CD4-positive, alpha-beta T cell treated with Interleukin-1 beta for 1 hour (primary cell): ENCODE results near the gene SERPINA5.
"Not testable (repeated sequence)": the region's sequence is repeated elsewhere in the genome, so short reads cannot be mapped to it uniquely, and the experiment has no call there.

Source experiments
- DNase-seq, 2 donors: peaks; one replicate each; pipeline ENCODE4 v3.0.0-alpha.2; 2020 to 2022

The SERPINA5 gene

DNA sequence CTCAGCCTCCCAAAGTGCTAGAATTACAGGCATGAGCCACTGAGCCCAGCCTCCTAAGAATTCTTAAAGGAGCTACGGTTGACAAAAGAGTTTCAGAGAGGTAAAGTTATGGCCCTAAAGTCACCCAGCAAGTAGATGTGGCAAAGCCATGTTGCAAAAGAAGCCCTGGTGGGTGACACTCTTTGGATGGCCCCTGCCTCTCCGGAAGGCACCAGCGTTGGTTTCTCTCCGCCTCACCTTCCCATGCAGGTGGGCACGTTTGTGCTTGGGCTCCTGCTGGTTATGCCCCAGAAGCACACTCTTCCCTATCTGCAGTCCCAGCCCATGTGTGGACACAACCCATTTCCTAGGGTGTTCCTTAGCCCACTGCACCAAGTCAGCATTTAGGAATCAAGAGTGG is 21.5 kb downstream of the SERPINA5 start:
- DNase-seq = no peak

DNA sequence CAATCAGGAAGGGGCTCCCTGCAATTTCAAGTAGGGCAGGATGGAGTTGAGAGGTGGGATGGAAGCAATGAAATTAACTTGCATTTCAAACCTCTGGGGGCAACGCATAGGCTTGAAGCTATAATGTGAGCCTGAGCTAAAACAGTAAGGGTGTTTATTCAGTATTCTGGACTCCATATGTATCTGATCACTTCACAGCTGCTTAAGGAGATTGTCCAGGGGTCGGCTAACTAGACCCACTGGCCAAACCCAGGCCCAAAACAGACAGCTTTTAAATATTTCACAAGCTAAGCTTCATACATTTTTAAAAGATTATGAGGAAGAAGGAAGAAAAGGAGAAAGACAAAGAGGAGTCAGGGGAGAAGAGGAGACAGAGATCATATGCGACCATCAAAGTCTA is 24.1 kb downstream of the SERPINA5 start:
- DNase-seq = no peak

DNA sequence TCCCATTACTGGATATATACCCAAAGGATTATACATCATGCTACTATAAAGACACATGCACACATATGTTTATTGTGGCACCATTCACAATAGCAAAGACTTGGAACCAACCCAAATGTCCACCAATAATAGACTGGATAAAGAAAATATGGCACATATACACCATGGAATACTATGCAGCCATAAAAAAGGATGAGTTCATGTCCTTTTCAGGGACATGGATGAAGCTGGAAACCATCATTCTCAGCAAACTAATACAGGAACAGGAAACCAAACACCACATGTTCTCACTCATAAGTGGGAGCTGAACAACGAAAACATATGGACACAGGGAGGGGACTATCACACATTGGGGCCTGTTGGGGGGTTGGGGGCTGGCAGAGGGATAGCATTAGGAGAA is 27.7 kb downstream of the SERPINA5 start:
- DNase-seq = not testable (repeated sequence)

DNA sequence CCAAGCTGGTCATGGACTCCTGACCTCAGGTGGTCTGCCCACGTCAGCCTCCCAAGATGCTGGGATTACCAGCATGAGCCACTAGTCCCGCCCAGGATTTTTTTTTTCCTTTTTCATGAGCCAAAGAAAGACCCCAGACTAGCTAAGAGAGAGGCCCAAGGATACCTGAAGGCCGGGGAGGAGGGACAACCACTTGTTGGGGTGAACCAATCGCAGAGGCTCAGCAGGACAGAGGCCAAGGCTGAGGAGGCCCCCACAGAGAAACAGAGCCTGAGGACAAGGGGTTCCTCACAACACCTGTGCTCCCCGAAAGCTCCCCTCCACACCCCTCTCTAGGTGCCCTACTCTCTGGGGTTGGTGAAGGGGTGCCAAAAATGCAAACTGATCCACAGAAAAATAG is 30.0 kb downstream of the SERPINA5 start:
- no peak for DNase-seq

DNA sequence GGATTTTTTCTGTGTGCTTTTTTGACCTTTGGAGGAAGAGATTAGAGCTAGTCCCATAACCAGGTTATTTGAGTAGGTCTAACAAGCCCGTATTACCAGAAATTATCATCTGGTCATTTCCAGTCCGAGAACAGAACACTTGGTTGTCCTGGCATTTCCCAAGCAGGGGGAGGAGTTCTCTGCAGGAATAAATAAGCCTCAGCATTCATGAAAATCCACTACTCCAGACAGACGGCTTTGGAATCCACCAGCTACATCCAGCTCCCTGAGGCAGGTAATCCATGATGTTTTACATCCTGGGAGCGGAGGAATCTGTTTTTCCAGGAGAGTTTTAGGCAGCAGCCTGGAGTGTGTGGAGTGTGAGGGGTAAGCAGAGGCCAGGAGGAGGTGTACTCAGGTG is 30.9 kb downstream of the SERPINA5 start, which contains the start of gene SERPINA3:
SERPINA3 (plus strand) TSS at position 218 of the 400 bp plus-strand sequence. CDS start 2,051 bp downstream, outside the sequence.
- DNase-seq = no peak

DNA sequence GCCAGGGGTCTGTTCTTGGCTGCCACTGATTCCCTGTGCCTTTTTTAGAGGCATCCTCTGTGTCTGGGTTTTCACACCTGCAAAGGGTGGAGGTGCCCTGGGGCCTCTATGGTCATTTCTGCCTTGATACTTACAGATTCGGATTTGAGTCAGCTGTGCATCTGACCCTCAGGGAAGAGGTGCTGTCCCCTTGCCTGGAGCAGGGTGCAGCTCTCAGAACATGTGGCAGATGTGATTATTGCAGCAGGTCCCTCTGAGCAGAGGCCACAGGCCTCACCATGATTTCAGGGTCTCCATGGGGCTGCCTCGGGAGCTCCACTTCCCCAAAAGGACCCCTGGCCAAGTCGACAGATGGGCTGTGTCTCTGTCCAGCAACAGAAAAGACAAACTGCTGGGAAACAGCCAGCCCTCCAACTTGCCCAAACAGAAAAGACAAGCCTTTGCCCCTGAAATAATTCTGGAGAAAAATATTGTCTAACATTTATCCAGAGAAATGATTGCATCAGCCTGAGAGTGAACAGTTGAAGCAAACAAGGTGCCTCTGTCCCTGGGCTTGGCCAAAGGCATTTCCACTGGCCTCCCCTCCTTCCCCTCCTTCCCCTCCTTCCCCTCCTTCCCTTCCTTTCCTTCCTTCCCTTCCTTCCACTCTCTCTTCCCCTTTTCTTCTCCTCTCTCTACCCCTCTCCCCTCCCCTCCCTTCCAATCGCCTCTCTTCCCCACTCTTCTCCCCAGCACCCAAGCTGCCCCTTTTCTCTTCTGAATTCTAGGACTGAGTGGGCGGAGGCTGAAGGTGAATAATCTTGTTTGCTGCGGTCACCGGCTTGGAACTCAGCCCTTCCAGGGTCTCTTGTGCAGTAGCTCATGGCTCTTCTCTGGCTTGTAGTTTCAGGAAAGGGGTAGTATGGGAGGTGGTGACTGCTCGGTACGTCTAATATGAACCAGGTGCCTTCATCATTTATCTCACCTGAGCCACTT is 31.6 kb downstream of the SERPINA5 start:
- no peak for DNase-seq

DNA sequence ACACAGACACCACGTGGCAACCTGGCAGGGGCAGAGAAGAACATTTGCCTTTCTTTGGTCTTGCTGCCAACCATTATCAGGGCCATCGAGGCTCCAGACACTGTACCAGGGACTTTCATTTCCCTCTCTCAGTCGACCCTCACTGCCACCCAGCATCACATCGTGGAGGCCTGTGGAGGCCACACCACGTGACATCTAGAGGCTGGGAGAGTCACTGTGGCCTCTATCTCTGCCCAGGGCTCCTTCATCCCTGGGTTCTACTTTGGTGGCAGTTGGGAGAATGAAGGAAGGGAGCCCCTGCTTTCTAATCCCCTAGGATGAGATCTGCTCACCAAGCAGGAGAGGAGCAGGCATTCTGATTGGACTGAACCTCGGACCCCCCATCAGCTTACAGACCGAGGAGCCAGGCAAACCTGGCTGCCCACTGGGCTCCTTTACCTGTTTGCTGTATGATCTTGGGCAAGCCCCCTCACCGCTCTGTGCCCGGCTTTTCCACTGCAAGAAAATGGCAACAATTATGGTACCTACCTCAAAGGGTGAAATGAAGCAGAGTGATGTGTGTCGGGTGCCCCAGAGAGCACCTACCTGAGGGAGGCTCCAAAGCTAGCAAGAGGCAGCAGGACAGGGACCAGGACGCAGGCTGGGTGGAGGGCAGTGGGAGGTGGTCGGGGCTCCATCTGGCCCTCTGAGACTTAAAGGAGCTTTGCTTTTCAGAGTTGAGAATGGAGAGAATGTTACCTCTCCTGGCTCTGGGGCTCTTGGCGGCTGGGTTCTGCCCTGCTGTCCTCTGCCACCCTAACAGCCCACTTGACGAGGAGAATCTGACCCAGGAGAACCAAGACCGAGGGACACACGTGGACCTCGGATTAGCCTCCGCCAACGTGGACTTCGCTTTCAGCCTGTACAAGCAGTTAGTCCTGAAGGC is 32.8 kb downstream of the SERPINA5 start:
- DNase-seq = no peak

DNA sequence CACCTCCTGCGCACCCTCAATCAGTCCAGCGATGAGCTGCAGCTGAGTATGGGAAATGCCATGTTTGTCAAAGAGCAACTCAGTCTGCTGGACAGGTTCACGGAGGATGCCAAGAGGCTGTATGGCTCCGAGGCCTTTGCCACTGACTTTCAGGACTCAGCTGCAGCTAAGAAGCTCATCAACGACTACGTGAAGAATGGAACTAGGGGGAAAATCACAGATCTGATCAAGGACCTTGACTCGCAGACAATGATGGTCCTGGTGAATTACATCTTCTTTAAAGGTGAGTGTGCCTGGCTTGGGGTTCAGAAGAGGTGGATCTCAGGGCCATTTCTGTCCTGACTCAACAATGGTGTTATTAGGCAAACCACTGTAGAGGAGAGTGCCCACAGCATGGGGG is 33.6 kb downstream of the SERPINA5 start:
- no peak for DNase-seq

DNA sequence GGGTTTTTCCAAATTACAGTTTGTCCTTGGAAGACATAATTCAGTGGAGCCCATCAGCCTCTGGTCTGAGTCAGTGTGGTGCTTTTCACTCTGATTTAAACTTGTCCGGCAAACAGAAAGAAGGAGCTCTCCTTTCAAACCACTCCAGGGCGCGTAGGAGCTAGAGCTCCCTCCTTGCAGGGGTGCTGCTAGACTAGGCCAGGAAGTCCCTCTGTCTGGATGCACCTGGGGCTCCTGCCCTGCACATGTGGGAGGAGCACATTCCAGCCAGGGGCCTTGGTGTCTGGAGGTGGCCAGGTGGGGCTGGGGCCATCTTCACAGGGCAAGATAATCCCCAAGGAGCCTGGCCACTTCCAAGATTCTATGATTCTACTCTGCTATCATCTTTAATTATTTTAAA is 34.0 kb downstream of the SERPINA5 start:
- DNase-seq = no peak

DNA sequence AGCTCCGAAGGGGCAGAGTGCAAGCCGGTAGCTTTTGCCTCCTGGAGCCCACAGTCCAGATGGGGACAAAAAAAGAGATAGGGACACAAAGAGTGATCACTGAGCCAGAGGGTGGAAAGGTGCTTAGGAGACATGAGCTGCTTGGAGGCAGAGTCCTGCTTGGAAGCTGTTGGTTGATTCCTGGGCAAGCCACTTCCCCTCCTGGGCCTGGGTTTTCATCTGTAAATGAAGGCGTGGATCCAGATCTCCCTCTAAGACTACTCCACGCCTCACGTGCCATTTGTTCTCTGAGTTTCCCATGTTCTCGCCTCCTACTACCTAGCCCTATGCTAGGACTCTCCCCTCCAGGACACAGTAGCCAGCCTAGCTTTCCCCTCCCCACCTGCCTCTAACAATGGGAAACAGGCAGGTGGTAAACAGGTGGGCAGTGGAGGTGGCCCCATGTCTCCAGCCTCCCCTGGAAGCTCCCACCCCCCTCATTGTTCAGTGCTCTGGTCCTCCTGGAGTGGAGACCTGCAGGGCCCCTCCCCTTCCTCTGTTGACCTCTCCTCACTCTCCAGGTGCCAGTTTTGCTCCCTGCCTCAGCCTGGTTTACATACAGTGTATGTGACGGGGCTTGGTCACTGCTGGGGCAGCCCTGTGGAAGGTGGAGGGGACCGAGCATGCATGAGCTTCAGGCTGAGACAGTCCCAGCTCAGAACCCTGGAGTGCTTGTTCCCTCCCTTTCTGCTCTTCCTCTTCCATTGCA is 34.8 kb downstream of the SERPINA5 start:
- DNase-seq = no peak

DNA sequence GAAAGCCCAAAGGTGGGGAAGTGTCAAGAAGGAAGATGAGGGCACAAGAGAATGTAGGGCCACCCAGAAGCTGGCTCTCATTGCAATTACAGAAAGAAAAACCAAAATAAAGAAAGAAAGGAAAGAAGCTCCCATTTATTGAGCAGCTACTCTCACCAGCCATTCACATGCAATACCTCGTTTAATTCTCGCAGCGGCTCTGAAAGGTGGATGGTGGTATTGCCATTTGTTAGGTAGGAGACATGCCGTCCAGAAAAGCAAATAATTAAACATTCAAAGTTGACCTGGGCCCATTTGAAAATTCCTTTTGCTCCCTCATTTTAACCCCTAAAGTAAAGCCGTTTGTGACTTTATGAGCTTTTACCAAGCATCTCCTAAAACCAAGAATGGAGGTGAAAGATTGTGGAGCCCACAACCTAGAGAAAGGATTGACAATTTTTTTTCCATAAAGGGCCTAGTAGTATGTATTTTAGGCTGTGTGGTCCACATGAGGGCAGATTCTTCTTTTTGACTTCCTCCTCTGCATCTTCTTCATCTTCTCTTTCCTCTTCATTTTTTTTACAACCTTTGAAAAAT is 36.2 kb downstream of the SERPINA5 start:
- no peak for DNase-seq

DNA sequence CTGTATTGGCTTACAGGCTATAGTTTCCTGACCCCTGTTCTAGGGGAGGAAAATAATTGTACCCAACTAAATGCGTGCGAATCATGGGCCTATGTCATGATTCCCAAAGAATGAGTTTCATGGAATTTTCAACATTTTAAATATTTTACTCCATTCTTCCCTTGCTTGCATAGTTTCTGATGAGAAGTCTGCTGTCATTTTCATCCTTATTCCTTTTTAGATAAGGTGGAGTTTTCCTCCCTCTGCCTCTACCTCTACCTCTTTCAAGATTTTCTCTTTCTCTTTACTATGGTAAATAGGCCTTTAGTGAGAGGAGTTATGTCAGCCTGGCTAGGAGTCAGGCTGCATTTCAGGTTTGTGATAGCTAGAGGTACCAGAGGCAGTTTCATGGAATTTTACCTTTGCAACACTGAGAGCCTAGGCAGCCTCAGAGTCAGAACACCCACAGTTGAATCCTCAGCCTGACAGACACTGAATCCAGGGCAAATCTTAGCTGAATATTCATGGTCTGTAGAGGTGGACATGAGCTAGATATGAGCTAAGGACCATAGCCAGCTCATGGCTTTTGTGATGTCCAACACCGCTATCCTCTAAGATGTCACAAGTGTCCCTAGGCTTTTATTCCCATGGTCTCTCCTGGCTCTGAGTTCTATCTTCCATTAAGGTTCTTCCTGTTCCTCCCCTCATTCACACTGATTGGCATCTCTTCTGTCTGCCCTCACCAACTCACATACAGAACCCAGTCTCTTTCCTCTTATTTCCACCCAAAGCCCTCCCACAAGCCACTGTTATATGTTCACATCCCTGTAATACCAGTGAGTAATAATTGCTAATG is 37.0 kb downstream of the SERPINA5 start:
- no peak for DNase-seq

DNA sequence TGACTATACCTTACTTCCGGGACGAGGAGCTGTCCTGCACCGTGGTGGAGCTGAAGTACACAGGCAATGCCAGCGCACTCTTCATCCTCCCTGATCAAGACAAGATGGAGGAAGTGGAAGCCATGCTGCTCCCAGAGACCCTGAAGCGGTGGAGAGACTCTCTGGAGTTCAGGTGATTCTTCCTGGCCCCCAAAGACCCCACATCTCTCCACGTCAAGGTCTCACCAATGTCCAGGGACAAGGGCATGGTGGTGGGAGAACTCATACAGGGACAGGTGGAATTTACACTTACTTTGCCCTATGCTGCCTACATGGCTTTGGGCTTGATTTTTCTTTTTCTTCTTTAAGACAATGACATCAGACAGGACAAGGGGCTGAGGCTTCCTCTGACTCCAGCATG is 38.1 kb downstream of the SERPINA5 start:
- no peak for DNase-seq

DNA sequence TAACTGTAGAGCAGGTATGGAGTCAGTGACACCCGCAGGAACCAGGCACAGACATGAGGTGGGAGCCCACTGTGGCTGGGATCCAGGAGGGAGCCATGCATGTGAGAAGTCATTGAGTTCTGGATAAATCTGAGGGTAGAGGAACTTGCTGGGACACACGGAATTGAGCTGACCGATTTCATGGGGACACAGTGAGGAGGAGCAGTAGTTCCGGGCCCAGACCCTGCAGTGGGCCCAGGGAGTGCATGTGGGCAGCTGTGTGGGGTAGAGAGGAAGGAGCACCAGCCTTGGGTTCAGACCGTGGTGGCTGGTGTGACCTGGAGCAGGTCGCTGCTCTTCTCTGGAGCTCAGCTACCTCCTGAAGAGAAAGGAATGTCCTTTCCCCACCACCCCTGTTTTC is 39.4 kb downstream of the SERPINA5 start:
- no peak for DNase-seq

DNA sequence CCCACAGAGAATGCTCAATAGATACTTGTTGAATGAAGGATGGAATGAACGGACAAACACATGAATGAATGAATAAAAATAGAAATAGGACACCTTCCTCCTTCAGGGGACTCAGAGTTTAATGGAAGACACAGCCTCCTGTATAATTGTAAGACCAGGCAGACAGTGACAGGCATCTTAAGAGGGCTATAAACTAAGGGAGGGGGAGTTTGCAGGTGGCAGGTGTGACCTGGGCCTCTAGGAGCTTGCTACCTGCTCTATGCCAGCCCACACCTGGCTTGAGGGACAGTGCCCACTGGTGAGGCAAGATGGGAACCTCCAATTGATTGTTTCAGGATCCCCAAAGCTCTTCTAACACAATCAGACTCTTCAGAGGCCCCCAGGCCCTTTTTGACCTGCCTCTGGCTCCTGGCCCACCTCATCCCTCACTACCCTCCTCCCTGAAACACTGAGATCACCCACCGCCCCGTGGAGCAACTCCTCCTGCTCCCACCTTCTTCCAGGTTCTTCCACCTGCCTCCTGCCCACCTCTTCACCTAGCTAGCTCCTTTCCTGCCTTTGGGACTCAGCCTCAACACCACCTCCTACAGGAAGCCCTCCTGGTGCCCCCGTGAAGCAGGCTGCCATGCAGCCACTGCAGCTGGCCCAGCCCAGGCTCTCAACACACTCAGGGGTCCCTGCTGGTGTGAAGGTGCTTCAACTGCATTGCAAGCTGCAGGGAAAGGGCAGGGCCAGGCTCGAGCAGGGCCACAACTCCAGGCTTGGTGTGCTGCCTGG is 40.3 kb downstream of the SERPINA5 start:
- no peak for DNase-seq

DNA sequence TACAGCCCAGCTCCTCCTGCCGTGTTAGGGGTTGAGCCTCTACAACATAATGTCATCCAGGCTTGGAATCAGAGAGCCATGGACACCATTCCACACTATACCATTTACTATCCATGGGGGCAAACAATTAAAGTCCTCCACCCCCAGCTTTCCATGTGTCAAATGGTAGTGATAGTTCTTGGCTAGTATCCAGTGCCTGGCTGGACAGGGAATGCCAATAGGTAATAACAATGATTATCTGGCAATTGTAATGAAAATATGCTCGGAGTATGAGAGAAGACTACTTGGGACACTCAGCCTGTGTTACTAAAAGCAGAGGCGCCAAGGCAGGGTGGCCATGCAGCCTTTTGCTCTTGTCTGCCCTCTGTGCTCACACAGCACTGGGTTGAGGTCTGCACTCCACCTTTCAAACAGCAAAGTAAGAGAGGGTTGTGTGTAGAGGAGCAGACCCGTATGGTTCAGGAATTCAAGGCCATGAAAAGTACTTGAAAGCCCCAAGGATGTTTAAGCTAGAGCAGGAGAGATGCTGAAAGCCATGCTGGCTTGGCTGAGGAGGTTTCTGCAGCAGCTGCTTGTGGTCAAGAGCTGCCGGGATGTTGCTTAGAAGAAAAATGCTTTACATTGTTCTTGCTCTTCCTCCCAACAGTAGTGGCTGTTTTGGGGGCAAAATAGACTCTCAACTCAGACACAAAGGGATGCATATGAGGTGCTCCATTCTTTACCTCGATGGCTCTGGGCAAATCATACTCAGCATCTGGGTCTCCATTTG is 41.6 kb downstream of the SERPINA5 start:
- DNase-seq = no peak

DNA sequence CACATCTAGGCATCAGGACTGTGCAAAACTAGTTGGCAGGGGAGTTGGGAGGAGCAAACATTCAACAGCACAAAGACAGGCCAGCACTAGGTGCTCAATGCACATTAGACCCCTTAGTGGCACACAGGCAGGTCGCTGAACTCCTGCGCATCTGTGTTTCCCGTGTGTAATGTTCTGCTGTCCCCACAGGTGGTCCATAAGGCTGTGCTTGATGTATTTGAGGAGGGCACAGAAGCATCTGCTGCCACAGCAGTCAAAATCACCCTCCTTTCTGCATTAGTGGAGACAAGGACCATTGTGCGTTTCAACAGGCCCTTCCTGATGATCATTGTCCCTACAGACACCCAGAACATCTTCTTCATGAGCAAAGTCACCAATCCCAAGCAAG is 42.2 kb downstream of the SERPINA5 start:
- DNase-seq = no peak

DNA sequence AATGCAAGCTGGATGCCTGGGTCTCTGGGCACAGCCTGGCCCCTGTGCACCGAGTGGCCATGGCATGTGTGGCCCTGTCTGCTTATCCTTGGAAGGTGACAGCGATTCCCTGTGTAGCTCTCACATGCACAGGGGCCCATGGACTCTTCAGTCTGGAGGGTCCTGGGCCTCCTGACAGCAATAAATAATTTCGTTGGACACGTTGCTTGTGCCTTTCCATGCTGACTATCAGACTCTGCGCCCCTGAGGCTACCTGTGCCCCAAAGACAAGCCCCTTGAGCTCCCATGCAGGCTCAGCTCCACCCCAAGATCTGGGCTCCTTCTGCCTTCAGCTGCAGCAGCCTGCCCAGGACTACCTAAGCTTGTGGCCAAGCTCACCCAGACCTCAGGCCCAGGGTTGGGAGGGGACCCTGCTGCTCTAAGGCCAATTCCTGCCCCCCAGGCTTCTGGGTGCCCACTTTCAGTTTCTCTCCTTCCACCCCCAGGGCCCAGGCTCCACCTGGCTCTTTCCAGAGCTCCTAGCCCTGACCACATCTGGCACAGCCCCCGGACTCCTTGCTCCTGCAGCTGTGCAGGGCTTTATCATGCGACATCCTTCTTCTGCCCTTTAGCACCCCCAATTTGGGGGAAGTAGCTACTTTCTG is 42.8 kb downstream of the SERPINA5 start:
- no peak for DNase-seq
